Liver (tissue), 9 donors: ENCODE measurements around the gene LYRM9. TPM values are rescaled to one million over a fixed set of nuclear protein-coding genes. Genes with fewer than 3 reads are reported as not detected.
"Not testable (repeated sequence)": the region's sequence is repeated elsewhere in the genome, so short reads cannot be mapped to it uniquely, and the experiment has no call there.

Source experiments
- DNase-seq: peaks from one replicate; pipeline ENCODE4 v3.0.0-alpha.2; 2017; ENCODE audit warnings: low spot score
- H3K27ac ChIP-seq, 2 donors: one replicate each; pipeline ENCODE4 v1.7.0; 2013; ENCODE audit warnings: inconsistent platforms in 2 of 2, low read length in 2 of 2, control low read depth in 1 of 2, low read depth in 1 of 2, mild to moderate bottlenecking in 1 of 2
- H3K27me3 ChIP-seq, 4 donors: one replicate each; pipeline versions ENCODE4 v1.6.1 to v1.7.0; 2013; ENCODE audit warnings: low read length in 3 of 4, inconsistent platforms in 1 of 4, mild to moderate bottlenecking in 1 of 4, moderate library complexity in 1 of 4; ENCODE audit not compliant: control insufficient read depth in 4 of 4, insufficient read depth in 4 of 4
- H3K36me3 ChIP-seq, 4 donors: one replicate each; pipeline versions ENCODE4 v1.6.1 to v1.7.0; 2013; ENCODE audit warnings: low read length in 3 of 4, mild to moderate bottlenecking in 3 of 4, low read depth in 1 of 4, moderate library complexity in 1 of 4; ENCODE audit not compliant: control insufficient read depth in 4 of 4, insufficient read depth in 3 of 4
- H3K4me1 ChIP-seq, 4 donors: one replicate each; pipeline versions ENCODE4 v1.6.1 to v1.7.0; 2013; ENCODE audit warnings: low read length in 3 of 4, mild to moderate bottlenecking in 3 of 4, moderate library complexity in 1 of 4; ENCODE audit not compliant: control insufficient read depth in 4 of 4, insufficient read depth in 4 of 4
- H3K4me3 ChIP-seq, 3 donors: one replicate each; pipeline versions ENCODE4 v1.6.1 to v1.7.0; 2013; ENCODE audit warnings: low read length in 3 of 3, control low read depth in 1 of 3, low read depth in 1 of 3, mild to moderate bottlenecking in 1 of 3
- H3K9ac ChIP-seq, 2 donors: one replicate each; pipeline ENCODE4 v1.7.0; 2013; ENCODE audit warnings: low read length in 2 of 2, mild to moderate bottlenecking in 2 of 2, moderate library complexity in 2 of 2, control low read depth in 1 of 2, low read depth in 1 of 2
- H3K9me3 ChIP-seq, 4 donors: one replicate each; pipeline versions ENCODE4 v1.6.1 to v1.7.0; 2013; ENCODE audit warnings: low read length in 3 of 4; ENCODE audit not compliant: control insufficient read depth in 4 of 4
- EGR1 ChIP-seq, 2 donors: IDR thresholded peaks; 2 replicates each; pipeline ENCODE4 v1.6.1; 2016 to 2018; ENCODE audit warnings: antibody characterized with exemption in 2 of 2, low read depth in 2 of 2
- FOXA1 ChIP-seq: IDR thresholded peaks from 2 replicates; pipeline ENCODE4 v1.6.1; 2016; ENCODE audit warnings: antibody characterized with exemption
- FOXA2 ChIP-seq: IDR thresholded peaks from 2 replicates; pipeline ENCODE4 v1.6.1; 2016; ENCODE audit warnings: antibody characterized with exemption
- GABPA ChIP-seq, 2 donors: IDR thresholded peaks in 1 of 2; conservative IDR thresholded peaks in 1 of 2; 2 replicates each; pipeline ENCODE4 v1.6.1; 2016; ENCODE audit warnings: antibody characterized with exemption in 2 of 2, mild to moderate bottlenecking in 1 of 2, moderate library complexity in 1 of 2
- HNF4A ChIP-seq, 2 donors: conservative IDR thresholded peaks; 2 replicates each; pipeline ENCODE4 v1.6.1; 2016; ENCODE audit warnings: antibody characterized with exemption in 2 of 2, mild to moderate bottlenecking in 2 of 2
- HNF4G ChIP-seq: IDR thresholded peaks from 2 replicates; pipeline ENCODE4 v1.6.1; 2016; ENCODE audit warnings: antibody characterized with exemption
- JUND ChIP-seq, 2 donors: IDR thresholded peaks; 2 replicates each; pipeline ENCODE4 v1.6.1; 2016; ENCODE audit warnings: antibody characterized with exemption in 2 of 2
- NR2F2 ChIP-seq: IDR thresholded peaks from 2 replicates; pipeline ENCODE4 v1.6.1; 2016; ENCODE audit warnings: antibody characterized with exemption
- RAD21 ChIP-seq, 2 donors: IDR thresholded peaks; 2 replicates each; pipeline ENCODE4 v1.6.1; 2016; ENCODE audit warnings: antibody characterized with exemption in 2 of 2, mild to moderate bottlenecking in 2 of 2
- RXRA ChIP-seq, 2 donors: IDR thresholded peaks; 2 replicates each; pipeline ENCODE4 v1.6.1; 2017 to 2018; ENCODE audit warnings: antibody characterized with exemption in 2 of 2, mild to moderate bottlenecking in 1 of 2
- SP1 ChIP-seq: IDR thresholded peaks from 2 replicates; pipeline ENCODE4 v1.6.1; 2018; ENCODE audit warnings: antibody characterized with exemption, mild to moderate bottlenecking
- TAF1 ChIP-seq: conservative IDR thresholded peaks from 2 replicates; pipeline ENCODE4 v1.6.1; 2016; ENCODE audit warnings: antibody characterized with exemption, mild to moderate bottlenecking
- YY1 ChIP-seq: IDR thresholded peaks from 2 replicates; pipeline ENCODE4 v1.6.1; 2016; ENCODE audit warnings: antibody characterized with exemption, mild to moderate bottlenecking
- WGBS: extraction: QIAGEN DNeasy Blood & Tissue Kit; methylation state at CpG from one replicate; pipeline ENCODE4 v1.1.7; 2013; 5-methylcytosine and 5-hydroxymethylcytosine counted together
- polyA plus RNA-seq, 2 donors: library from polyadenylated mRNA; stranded (reverse) in 1 of 2; unstranded in 1 of 2; fragments of 200-250 nt in 1 of 2; fragments of >200 nt in 1 of 2; fragmentation: Nextera tagmentation in 1 of 2; extraction: Ambion mirVana in 1 of 2; gene quantifications; one replicate each; pipeline versions ENCODE4 v1.2.1 to v1.2.3, GENCODE V29; 2013 to 2015
- total RNA-seq, 2 donors: library from RNA; depleted of rRNA; stranded (reverse); fragments of >200 nt; gene quantifications; one replicate each; pipeline ENCODE4 v1.2.3, GENCODE V29; 2014
- TF ChIP-seq, protein P1 (sequence below): IDR thresholded peaks from 2 replicates; pipeline ENCODE4 v1.6.1; 2016; ENCODE audit warnings: antibody characterized with exemption
- TF ChIP-seq, protein P2 (sequence below): IDR thresholded peaks from 2 replicates; pipeline ENCODE4 v1.6.1; 2016; ENCODE audit warnings: antibody characterized with exemption
- TF ChIP-seq, protein P3 (sequence below): IDR thresholded peaks from 2 replicates; pipeline ENCODE4 v1.6.1; 2016; ENCODE audit warnings: antibody characterized with exemption
- TF ChIP-seq, protein P4 (sequence below): fragments of 150-350 bp; IDR thresholded peaks from 2 replicates; pipeline ENCODE4 v1.5.1; 2017; ENCODE audit warnings: improper control_type of control experiment, low read depth, low read length; ENCODE audit not compliant: missing input control
- donor health status: healthy.
- donor health status: healthy.
- donor health status: healthy.
- donor health status: healthy.
- donor health status: healthy.

LYRM9 gene
- total and polyA plus RNA-seq, 4 donors, result 3.8 to 4.4 (median 4.1) TPM

DNA sequence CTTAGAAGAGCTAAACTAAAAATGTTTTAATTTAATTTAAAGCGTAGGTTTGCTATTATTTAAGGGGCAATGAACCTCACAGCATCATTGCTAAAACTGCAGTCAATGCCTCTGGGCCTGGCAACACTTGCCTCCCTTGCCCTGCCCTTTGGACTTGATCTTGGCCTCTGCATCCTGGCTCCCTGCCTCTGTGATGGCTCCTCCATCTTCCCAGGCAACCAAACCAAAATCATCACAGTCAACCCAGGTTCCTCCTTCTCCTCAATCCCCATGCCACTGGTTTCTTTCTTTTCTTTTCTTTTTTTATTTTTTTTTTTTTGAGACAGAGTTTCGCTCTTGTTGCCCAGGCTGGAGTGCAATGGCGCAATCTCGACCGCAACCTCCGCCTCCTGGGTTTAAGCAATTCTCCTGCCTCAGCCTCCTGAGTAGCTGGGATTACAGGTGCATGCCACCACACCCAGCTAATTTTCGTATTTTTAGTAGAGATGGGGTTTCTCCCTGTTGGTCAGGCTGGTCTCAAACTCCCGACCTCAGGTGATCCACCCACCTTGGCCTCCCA lies 6.7 kb downstream of the LYRM9 start:
- 83% methylated on average over 8 of the region's 8 CpGs for WGBS

DNA sequence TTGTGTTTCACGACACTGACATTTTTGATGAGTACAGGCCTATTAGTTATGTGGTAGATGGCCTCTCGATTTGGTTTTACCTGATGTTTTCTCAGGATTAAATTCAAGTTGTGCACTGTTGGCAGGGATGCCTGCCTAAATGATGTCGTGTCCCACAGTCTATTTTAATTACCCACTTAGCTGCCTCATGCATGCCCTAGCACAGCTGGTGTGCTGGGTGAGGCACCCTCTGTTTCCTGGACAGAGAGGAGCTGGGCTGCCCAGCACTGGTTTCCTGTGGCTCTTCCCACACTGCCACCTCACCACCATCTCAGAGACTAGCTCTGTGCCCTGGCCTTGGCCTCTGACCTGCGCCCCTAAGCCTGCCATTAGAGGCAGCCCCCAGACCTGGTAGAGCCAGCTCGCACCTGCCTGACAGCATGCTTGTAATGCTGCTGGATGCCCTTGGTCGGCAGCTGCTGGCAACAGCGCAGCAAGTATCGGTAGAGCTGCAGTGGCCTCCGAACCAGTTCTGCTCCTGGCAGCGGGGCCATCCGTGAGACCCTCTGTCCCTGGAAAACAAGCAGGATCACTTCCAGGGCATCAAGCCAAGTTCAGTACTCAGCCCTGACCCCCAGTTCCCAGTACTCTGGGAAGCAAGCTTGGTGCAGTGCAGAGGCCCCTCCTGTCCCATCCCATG lies 10.9 kb downstream of the LYRM9 start:
- 89% methylated on average over 11 of the region's 11 CpGs for WGBS
- no peak overlapping the region for H3K9ac ChIP-seq
- no peaks in the 10 kb centered on the region for H3K9me3 ChIP-seq
- no peak for TF ChIP-seq GABPA (IDR thresholded peaks at IDR 0.05 in 1 of 2, conservative IDR thresholded peaks at IDR 0.05 in 1 of 2)
- TF ChIP-seq RXRA (IDR thresholded peaks at IDR 0.05), result no peak
- no peak for TF ChIP-seq FOXA1
- TF ChIP-seq, protein P1, sequence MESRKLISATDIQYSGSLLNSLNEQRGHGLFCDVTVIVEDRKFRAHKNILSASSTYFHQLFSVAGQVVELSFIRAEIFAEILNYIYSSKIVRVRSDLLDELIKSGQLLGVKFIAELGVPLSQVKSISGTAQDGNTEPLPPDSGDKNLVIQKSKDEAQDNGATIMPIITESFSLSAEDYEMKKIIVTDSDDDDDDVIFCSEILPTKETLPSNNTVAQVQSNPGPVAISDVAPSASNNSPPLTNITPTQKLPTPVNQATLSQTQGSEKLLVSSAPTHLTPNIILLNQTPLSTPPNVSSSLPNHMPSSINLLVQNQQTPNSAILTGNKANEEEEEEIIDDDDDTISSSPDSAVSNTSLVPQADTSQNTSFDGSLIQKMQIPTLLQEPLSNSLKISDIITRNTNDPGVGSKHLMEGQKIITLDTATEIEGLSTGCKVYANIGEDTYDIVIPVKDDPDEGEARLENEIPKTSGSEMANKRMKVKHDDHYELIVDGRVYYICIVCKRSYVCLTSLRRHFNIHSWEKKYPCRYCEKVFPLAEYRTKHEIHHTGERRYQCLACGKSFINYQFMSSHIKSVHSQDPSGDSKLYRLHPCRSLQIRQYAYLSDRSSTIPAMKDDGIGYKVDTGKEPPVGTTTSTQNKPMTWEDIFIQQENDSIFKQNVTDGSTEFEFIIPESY, result no peak
- TF ChIP-seq YY1, result no peak
- TF ChIP-seq HNF4A (conservative IDR thresholded peaks at IDR 0.05), result no peak
- TF ChIP-seq TAF1, result no peak
- TF ChIP-seq JUND (IDR thresholded peaks at IDR 0.05), result no peak
- TF ChIP-seq, protein P2, sequence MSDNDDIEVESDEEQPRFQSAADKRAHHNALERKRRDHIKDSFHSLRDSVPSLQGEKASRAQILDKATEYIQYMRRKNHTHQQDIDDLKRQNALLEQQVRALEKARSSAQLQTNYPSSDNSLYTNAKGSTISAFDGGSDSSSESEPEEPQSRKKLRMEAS, result no peak
- TF ChIP-seq HNF4G, result no peak
- TF ChIP-seq SP1, result no peak
- no peak for TF ChIP-seq RAD21 (IDR thresholded peaks at IDR 0.05)
- TF ChIP-seq FOXA2, result no peak
- TF ChIP-seq, protein P3, sequence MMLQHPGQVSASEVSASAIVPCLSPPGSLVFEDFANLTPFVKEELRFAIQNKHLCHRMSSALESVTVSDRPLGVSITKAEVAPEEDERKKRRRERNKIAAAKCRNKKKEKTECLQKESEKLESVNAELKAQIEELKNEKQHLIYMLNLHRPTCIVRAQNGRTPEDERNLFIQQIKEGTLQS, result no peak
- TF ChIP-seq EGR1 (IDR thresholded peaks at IDR 0.05; ENCODE audit: low read depth in 2 of 2), result no peak
- TF ChIP-seq, protein P4, sequence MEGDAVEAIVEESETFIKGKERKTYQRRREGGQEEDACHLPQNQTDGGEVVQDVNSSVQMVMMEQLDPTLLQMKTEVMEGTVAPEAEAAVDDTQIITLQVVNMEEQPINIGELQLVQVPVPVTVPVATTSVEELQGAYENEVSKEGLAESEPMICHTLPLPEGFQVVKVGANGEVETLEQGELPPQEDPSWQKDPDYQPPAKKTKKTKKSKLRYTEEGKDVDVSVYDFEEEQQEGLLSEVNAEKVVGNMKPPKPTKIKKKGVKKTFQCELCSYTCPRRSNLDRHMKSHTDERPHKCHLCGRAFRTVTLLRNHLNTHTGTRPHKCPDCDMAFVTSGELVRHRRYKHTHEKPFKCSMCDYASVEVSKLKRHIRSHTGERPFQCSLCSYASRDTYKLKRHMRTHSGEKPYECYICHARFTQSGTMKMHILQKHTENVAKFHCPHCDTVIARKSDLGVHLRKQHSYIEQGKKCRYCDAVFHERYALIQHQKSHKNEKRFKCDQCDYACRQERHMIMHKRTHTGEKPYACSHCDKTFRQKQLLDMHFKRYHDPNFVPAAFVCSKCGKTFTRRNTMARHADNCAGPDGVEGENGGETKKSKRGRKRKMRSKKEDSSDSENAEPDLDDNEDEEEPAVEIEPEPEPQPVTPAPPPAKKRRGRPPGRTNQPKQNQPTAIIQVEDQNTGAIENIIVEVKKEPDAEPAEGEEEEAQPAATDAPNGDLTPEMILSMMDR, result no peak
- peaks cover 0 to 2% (median 0%) of the 10 kb centered on the region in 4 donors for H3K36me3 ChIP-seq
- no peak overlapping the region for H3K4me3 ChIP-seq
- no peak for DNase-seq
- no peaks in the 10 kb centered on the region for H3K27me3 ChIP-seq
- no peak overlapping the region for H3K27ac ChIP-seq
- peaks cover 0 to 6% (median 4%) of the 10 kb centered on the region in 4 donors for H3K4me1 ChIP-seq

More for the DNA sequence above, 6.7 kb downstream of the LYRM9 start:
- H3K9ac ChIP-seq, H3K27me3 ChIP-seq, H3K36me3 ChIP-seq, H3K9me3 ChIP-seq, H3K4me3 ChIP-seq, H3K4me1 ChIP-seq, DNase-seq, H3K27ac ChIP-seq: not testable (repeated sequence)
- TF ChIP-seq NR2F2 (peak; percentile 61), RXRA (IDR thresholded peaks at IDR 0.05) (peak; percentile 87), FOXA1 (peak; percentile 30), HNF4A (conservative IDR thresholded peaks at IDR 0.05) (peak; percentile 95 to 96), FOXA2 (peak; percentile 48), RAD21 (IDR thresholded peaks at IDR 0.05) (peak; percentile 13 to 37), YY1 (peak; percentile 71), HNF4G (peak; percentile 88), JUND (IDR thresholded peaks at IDR 0.05) (peak in 1 of 2 donors; percentile 38), SP1 (peak; percentile 68)
